Activated naive CD8-positive, alpha-beta T cell (primary cell): Measurements from ENCODE around the gene TALDO1.
A peak's percentile ranks its signal among the peaks of the same experiment; 100 is the strongest.

ENCODE experiments used
- H3K27ac Mint-ChIP-seq: one replicate; pipeline ENCODE4 v1.8.0; 2021; ENCODE audit warnings: mixed read lengths
- H3K27me3 Mint-ChIP-seq: one replicate; pipeline ENCODE4 v1.8.0; 2021; ENCODE audit warnings: mixed read lengths
- H3K36me3 Mint-ChIP-seq: one replicate; pipeline ENCODE4 v1.8.0; 2021; ENCODE audit warnings: mixed read lengths
- H3K4me1 Mint-ChIP-seq: one replicate; pipeline ENCODE4 v1.8.0; 2021; ENCODE audit warnings: low read depth, mixed read lengths
- H3K4me3 Mint-ChIP-seq: one replicate; pipeline ENCODE4 v1.8.0; 2021; ENCODE audit warnings: mild to moderate bottlenecking, mixed read lengths
- H3K9me3 Mint-ChIP-seq: one replicate; pipeline ENCODE4 v1.8.0; 2021; ENCODE audit warnings: low read depth, mixed read lengths

TALDO1 gene

GRCh38 chr11:742571-743201 is 4.6 kb upstream of the TALDO1 start:
- H3K9me3 Mint-ChIP-seq = no peaks in the 10 kb centered on the region
- peaks cover 8% of the 10 kb centered on the region for H3K4me1 Mint-ChIP-seq
- no peaks in the 10 kb centered on the region for H3K36me3 Mint-ChIP-seq
- H3K27me3 Mint-ChIP-seq = no peaks in the 10 kb centered on the region
- no peak overlapping the region for H3K27ac Mint-ChIP-seq
- H3K4me3 Mint-ChIP-seq = no peak overlapping the region

GRCh38 chr11:745428-745827 is 1.8 kb upstream of the TALDO1 start:
- H3K27me3 Mint-ChIP-seq = no peaks in the 10 kb centered on the region
- no peaks in the 10 kb centered on the region for H3K36me3 Mint-ChIP-seq
- H3K4me3 Mint-ChIP-seq = peak overlapping the region; percentile 20

GRCh38 chr11:746289-747157 is 741 bp upstream of the TALDO1 start:
- Mint-ChIP-seq H3K9me3 (no peaks in the 10 kb centered on the region), H3K36me3 (no peaks in the 10 kb centered on the region)

More at GRCh38 chr11:745428-745827, 1.8 kb upstream of the TALDO1 start:
- Mint-ChIP-seq H3K4me1 (peaks cover 14% of the 10 kb centered on the region), H3K27ac (no peak overlapping the region), H3K9me3 (no peaks in the 10 kb centered on the region)

GRCh38 chr11:748007-748359 is 719 bp downstream of the TALDO1 start:
- H3K4me1 Mint-ChIP-seq = peaks cover 14% of the 10 kb centered on the region
- H3K4me3 Mint-ChIP-seq = peak overlapping the region; percentile 90
- no peaks in the 10 kb centered on the region for H3K36me3 Mint-ChIP-seq
- no peaks in the 10 kb centered on the region for H3K9me3 Mint-ChIP-seq
- H3K27ac Mint-ChIP-seq = peak overlapping the region; percentile 89
- no peaks in the 10 kb centered on the region for H3K27me3 Mint-ChIP-seq

More at GRCh38 chr11:746289-747157, 741 bp upstream of the TALDO1 start:
- Mint-ChIP-seq H3K27me3 (no peaks in the 10 kb centered on the region), H3K27ac (peak overlapping the region; percentile 54), H3K4me1 (peaks cover 14% of the 10 kb centered on the region), H3K4me3 (peak overlapping the region; percentile 86)

DNA sequence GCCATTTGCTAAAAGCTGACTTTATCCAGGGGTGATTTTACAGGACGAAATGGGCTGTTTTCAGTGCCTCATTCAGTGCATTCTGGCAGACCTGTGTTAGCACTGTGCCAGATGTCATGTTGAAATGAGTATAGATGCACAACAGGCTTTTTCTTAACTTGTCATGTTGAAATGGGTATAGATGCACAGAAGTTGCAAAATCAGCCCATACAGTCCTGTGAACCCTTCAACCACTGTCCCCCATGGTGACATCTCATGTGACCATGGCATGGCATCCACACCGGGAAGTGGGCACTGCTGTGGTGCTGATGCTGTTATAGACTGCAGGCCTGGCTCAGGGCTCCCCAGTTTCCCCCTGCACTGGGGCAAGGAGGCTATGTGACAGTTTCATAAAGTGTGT is 2.5 kb downstream of the TALDO1 start:
- Mint-ChIP-seq H3K27me3 (no peaks in the 10 kb centered on the region), H3K27ac (peak overlapping the region; percentile 28), H3K36me3 (no peaks in the 10 kb centered on the region), H3K4me1 (peaks cover 14% of the 10 kb centered on the region), H3K9me3 (no peaks in the 10 kb centered on the region), H3K4me3 (peak overlapping the region; percentile 78)

- Mint-ChIP-seq H3K36me3 (no peaks in the 10 kb centered on the region), H3K9me3 (no peaks in the 10 kb centered on the region), H3K27ac (no peak overlapping the region), H3K4me3 (no peak overlapping the region), H3K27me3 (no peaks in the 10 kb centered on the region), H3K4me1 (peaks cover 3% of the 10 kb centered on the region)
Observed at GRCh38 chr11:760236-760635, 13.0 kb downstream of the TALDO1 start.

DNA sequence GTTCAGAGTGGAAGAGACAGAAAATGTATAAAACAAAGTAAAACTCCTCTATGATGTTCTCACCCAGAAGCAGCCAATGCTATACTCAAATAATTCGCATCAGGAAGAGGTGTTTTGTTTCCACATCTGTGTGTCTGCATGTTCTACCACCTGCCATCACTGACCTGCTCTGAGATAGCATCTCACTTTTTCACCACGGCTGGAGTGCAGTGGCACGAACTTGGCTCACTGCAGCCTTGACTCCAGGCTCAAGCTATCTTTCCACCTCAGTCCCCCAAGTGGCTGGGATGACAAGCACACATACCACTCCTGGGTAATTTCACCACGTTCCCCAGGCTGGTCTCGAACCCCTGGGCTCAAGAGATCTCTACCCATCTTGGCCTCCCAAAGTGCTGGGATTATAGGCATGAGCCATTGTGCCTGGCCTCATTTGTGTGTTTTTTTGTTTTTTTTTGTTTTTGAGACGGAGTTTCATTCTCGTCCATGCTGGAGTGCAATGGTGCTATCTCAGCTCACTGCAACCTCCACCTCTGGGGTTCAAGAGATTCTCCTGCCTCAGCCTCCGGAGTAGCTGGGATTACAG is 14.4 kb downstream of the TALDO1 start:
- no peaks in the 10 kb centered on the region for H3K36me3 Mint-ChIP-seq
- H3K27ac Mint-ChIP-seq = no peak overlapping the region
- no peaks in the 10 kb centered on the region for H3K9me3 Mint-ChIP-seq
- no peaks in the 10 kb centered on the region for H3K27me3 Mint-ChIP-seq
- H3K4me3 Mint-ChIP-seq = no peak overlapping the region
- H3K4me1 Mint-ChIP-seq = peaks cover 4% of the 10 kb centered on the region

DNA sequence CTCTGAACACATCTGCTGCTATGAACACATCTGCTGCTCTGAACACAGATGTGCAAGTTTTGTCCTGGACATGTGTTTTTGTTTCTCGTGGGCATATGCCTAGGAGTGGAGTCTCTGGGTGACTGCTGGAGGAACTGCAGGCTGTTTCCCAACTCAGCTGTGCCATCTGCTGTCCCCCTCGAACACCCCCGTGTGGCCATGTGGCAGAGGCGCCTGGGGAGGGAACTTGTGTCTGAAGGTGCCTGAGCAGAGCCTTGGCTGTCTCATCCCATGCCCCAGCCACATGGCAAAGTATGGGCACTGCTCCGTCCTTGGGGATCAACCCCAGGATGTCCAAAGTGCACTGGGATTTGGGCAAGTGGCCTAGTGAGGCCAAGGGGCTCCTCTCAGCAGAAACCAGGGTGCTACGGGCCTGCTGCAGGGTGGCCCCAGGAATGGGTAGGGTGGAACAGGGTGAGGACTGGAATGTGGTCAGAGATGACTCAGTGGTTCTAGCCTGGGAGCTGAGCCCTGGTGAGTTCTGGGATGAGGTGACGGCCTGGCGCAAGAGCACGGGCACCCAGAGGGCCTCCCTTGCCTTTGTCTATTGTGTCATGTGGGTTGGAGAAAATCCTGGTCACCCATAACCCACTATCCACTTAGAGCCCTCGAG is 15.3 kb downstream of the TALDO1 start:
- H3K4me1 Mint-ChIP-seq = peaks cover 5% of the 10 kb centered on the region
- H3K27me3 Mint-ChIP-seq = no peaks in the 10 kb centered on the region
- no peaks in the 10 kb centered on the region for H3K9me3 Mint-ChIP-seq
- H3K36me3 Mint-ChIP-seq = no peaks in the 10 kb centered on the region
- no peak overlapping the region for H3K27ac Mint-ChIP-seq
- no peak overlapping the region for H3K4me3 Mint-ChIP-seq

DNA sequence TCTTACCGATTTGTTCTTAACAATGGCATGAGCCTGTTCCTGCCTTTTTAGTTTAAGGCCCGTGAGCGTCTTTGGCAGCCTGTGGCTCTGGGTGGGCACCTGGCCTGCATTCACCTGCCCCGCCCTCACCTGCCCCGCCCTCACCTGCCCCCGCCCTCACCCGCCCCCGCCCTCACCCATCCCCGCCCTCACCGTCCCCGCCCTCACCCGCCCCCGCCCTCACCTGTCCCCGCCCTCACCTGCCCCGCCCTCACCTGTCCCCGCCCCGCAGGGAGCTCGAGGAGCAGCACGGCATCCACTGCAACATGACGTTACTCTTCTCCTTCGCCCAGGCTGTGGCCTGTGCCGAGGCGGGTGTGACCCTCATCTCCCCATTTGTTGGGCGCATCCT is 15.8 kb downstream of the TALDO1 start:
- Mint-ChIP-seq H3K36me3 (no peaks in the 10 kb centered on the region), H3K9me3 (no peaks in the 10 kb centered on the region), H3K27ac (no peak overlapping the region), H3K4me1 (peaks cover 5% of the 10 kb centered on the region), H3K27me3 (no peaks in the 10 kb centered on the region), H3K4me3 (no peak overlapping the region)

DNA sequence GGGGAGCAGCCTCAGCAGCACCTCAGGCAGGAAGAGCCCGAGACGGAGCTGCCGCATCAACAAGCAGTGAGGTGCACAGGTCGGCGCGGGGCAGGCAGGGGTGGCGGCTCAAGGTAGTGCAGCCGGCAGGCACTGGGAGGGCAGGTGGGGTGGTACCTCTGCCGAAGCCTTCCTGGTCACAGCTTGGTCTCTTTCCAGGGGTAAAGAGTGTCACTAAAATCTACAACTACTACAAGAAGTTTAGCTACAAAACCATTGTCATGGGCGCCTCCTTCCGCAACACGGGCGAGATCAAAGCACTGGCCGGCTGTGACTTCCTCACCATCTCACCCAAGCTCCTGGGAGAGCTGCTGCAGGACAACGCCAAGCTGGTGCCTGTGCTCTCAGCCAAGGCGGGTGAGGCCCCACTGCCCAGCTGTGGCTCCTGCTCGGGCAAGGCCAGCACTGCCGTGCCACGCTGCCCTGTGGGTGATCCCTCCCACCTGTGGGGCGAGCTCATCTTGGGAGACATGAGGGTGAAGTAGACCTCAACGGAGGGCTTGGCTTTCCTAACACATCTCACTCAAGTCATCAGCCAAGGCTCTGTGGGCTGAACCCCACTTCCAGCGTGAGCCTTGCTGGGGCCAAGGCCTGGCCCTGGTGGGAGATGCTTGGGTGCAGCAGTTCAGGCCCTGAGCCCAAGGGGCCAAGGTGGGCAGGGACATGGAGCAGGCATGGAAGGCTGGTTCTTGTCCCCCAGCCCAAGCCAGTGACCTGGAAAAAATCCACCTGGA is 16.5 kb downstream of the TALDO1 start:
- H3K4me3 Mint-ChIP-seq = no peak overlapping the region
- H3K4me1 Mint-ChIP-seq = peaks cover 5% of the 10 kb centered on the region
- no peaks in the 10 kb centered on the region for H3K9me3 Mint-ChIP-seq
- H3K27me3 Mint-ChIP-seq = no peaks in the 10 kb centered on the region
- H3K36me3 Mint-ChIP-seq = no peaks in the 10 kb centered on the region
- H3K27ac Mint-ChIP-seq = no peak overlapping the region

GRCh38 chr11:764322-765024 is 17.2 kb downstream of the TALDO1 start:
- Mint-ChIP-seq H3K36me3 (no peaks in the 10 kb centered on the region), H3K27me3 (no peaks in the 10 kb centered on the region), H3K9me3 (no peaks in the 10 kb centered on the region), H3K27ac (no peak overlapping the region), H3K4me1 (peaks cover 5% of the 10 kb centered on the region), H3K4me3 (no peak overlapping the region)

DNA sequence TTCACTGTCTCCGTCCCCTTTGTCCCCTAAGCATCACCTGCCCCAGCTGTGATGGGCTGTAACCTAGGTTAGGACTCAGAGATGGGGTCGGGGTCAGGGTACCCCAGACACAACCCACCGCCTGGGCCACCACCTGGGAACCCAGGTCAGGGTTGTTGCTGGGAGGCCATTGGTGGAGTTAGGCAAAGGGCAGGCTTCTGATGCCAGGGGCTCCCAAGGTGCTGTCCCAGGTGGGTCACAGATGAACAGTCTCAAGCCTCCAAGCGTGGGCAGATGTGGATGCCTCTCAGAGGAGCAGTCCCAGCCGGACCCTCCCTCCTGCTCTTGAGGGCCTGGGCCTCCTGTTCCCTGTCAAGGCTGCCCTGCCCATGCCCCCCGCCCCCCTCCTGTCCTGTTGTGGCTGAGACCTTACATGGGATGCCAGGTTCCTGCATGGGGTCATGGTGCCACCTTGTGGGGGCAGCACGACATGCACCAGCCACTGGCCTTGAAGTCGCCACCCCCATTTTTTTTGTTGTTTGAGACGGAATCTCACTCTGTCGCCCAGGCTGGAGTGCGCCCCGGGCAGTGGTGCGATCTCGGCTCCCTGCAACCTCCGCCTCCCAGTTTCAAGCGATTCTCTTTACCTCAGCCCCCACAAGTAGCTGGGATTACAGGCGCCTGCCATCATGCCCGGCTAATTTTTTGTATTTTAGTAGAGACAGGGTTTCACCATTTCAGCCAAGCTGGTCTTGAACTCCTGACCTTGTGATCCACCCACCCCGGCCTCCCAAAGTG is 17.9 kb downstream of the TALDO1 start:
- Mint-ChIP-seq H3K36me3 (no peaks in the 10 kb centered on the region), H3K27me3 (no peaks in the 10 kb centered on the region), H3K9me3 (no peaks in the 10 kb centered on the region), H3K4me3 (no peak overlapping the region), H3K27ac (no peak overlapping the region), H3K4me1 (peaks cover 5% of the 10 kb centered on the region)

GRCh38 chr11:765802-766091 is 18.5 kb downstream of the TALDO1 start:
- Mint-ChIP-seq H3K4me1 (peaks cover 5% of the 10 kb centered on the region), H3K27ac (no peak overlapping the region), H3K9me3 (no peaks in the 10 kb centered on the region), H3K27me3 (no peaks in the 10 kb centered on the region), H3K4me3 (no peak overlapping the region), H3K36me3 (no peaks in the 10 kb centered on the region)
